ENCODE measurements around the gene ANXA11. TPM values are rescaled to one million over a fixed set of nuclear protein-coding genes. Genes with fewer than 3 reads are reported as not detected.
A peak's percentile ranks its signal among the peaks of the same experiment; 100 is the strongest.
"Not testable (repeated sequence)": the region's sequence is repeated elsewhere in the genome, so short reads cannot be mapped to it uniquely, and the experiment has no call there.

Gene ANXA11
- total and polyA plus RNA-seq, 9 of the 15 experiments (the other 6 are each of a cell fraction or from before 2014, with no cell fraction given) = 43.6 to 212 (median 109) TPM

- TF ChIP-seq CHD7 (IDR thresholded peaks at IDR 0.05; ENCODE audit: low read depth, low read length) (no peak), BMI1 (IDR thresholded peaks at IDR 0.05; ENCODE audit: low read length) (no peak), SUPT5H (IDR thresholded peaks at IDR 0.05) (peak; percentile 94), ZNF75A (CRISPR knock-in tag; IDR thresholded peaks at IDR 0.05) (no peak), MLLT1 (IDR thresholded peaks at IDR 0.05) (peak; percentile 45 to 68; a peak in 2 of 4 replicates), SREBF1 (IDR thresholded peaks at IDR 0.05; ENCODE audit: borderline replicate concordance, low read depth, low read length) (no peak)
Observed at GRCh38 chr10:80205477-80206276, at the start of gene ANXA11 (continued).

GRCh38 chr10:80254726-80255125 is 49.4 kb upstream of the ANXA11 start:
- in situ Hi-C loops (cut with MboI); H2AFZ ChIP-seq (ENCODE audit: low read depth, low read length); H3K79me2 ChIP-seq (ENCODE audit: control insufficient read depth, insufficient read depth, low read length); H3K4me3 ChIP-seq; DNase-seq (ENCODE audit: extremely low read depth in 1 of 4, low spot score in 3 of 4); intact Hi-C loops (cut with micrococcal nuclease); H4K20me1 ChIP-seq (replicated peaks; ENCODE audit: control insufficient read depth, insufficient read depth, low read length); H3K27ac ChIP-seq (ENCODE audit: extremely low read depth, low read depth, low read length); POLR2A ChIA-PET; ATAC-seq; H3K4me2 ChIP-seq (ENCODE audit: insufficient read depth, low read length); H3K36me3 ChIP-seq (ENCODE audit: control insufficient read depth, insufficient read depth, low read length); H3K9me1 ChIP-seq (ENCODE audit: control insufficient read depth, insufficient read depth, low read length); H3K9me3 ChIP-seq (replicated peaks; ENCODE audit: control insufficient read depth, insufficient read depth, low read depth, low read length); H3K9ac ChIP-seq (ENCODE audit: insufficient read depth in 1 of 2, low read depth in 2 of 2, low read length in 2 of 2); BruUV-seq (replicated peaks); H3K4me1 ChIP-seq (replicated peaks in 1 of 2; ENCODE audit: control insufficient read depth in 2 of 2, insufficient read depth in 2 of 2, low read length in 2 of 2); CTCF ChIA-PET (ENCODE audit: low intra/inter-chr PET ratio): not testable (repeated sequence)
- no CpG with 5 or more reads among the region's 2 CpGs for WGBS (ENCODE audit: insufficient coverage, low coverage, missing lambda C conversion rate)
- peaks cover 6 to 31% of the 10 kb centered on the region in 2 experiments; a peak in 4 of 5 replicates for H3K27me3 ChIP-seq (ENCODE audit: control insufficient read depth in 2 of 2, insufficient read depth in 2 of 2, low read length in 2 of 2)
- FAIRE-seq = peak; percentile 15

Measured in K562 (cell line).